GM19468 (cell line): Measurements from ENCODE around the gene FRMD4A.
"Not testable (repeated sequence)": the region's sequence is repeated elsewhere in the genome, so short reads cannot be mapped to it uniquely, and the experiment has no call there.

Source experiments
- ATAC-seq: cut with Tn5 transposase; IDR thresholded peaks from one replicate; pipeline ENCODE4 v1.9.1; 2021; ENCODE audit warnings: mild to moderate bottlenecking, moderate library complexity, moderate number of reproducible peaks; ENCODE audit not compliant: unreplicated experiment; ENCODE audit errors: extremely low read depth

Gene FRMD4A

DNA sequence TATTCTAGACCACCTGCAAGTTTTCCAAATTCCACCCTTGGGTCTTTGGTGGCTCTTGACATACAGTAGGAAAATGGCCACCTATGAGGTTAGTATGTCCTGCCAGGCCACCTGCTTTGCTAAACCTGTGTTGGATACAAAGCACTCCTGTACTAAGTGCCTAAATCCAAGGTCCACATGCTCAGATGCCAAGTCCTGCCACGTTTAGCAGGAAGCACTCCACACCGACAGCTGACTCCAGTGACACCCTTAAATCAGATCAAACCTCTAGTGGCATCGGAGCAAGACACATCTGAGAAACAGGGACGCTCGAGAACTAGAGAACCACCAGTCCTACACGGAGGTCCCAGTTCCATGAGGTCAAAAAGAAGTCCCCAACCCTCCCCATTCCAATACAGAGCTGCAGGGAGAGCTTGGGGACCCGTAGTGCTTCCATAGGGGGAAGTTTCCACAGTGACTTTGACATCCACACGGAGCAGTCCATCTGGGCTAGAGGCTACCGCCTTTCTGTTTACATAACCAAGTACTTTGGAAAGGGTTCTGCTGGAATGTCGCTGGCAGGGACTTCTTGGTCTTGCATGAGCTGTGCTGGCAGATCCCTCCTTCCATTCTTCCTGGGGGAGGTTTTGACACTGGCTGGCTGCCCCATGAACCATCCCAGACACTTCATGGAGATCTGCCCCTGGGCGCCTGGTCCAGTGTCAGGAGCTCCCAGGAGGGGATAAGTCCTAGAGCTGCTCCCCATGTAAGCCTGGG is 453.4 kb downstream of the FRMD4A start:
- ATAC-seq, result no peak

DNA sequence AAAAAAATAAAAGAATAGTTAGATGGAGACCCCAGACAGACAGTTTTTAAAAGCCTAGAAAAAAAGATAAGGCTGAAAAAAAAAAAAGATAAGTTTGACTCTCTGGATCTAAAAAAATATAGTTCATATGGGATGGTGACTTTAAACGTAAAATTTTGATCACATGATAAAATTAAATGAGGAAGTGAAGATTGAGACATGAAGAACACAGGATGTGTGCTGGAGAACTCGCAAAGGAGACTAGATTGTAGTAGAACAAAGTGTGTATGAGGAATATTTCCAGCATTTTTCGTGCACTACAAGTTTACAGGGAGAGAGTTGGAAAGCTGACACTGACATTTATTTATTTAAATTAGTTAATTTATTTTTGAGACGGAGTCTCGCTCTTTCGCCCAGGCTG is 457.5 kb downstream of the FRMD4A start:
- no peak for ATAC-seq

DNA sequence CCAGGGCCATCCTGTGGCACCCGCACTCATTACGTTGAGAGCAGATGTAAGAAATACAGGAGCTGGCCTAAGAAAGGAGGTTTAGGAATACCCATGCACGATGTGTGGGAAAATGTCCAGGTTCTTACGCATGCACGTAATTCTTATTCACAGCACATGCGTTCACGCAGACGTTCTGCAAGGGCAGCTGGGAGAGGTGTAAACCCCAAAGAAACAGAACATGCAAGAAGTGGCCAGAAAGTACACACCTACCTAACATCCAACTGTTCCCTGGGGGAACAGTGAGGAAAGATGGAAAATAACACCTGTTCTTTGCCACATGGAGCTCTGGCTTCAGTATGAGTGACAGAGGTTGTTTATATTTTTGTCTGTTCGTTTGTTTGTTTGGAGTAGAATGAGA is 458.3 kb downstream of the FRMD4A start:
- no peak for ATAC-seq

DNA sequence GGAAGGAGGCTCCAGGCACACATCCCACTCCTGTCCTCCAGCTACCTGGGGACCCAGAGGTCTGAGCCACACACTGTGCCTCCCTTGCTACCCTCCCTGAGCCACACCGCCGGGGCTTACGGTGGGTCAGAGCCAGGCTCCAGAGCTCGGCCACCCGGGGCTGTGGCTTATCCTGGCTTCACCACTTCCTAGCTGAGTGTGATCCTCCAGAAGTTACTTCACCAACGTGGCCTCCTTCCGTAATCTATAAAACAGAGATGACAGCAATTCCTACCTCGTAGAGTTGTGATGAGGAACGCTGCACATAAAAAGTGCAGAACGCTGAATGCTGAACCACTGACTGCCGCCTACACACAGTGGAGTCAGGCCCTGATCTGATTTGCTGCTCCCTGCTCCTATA is 458.9 kb downstream of the FRMD4A start:
- ATAC-seq, result no peak

DNA sequence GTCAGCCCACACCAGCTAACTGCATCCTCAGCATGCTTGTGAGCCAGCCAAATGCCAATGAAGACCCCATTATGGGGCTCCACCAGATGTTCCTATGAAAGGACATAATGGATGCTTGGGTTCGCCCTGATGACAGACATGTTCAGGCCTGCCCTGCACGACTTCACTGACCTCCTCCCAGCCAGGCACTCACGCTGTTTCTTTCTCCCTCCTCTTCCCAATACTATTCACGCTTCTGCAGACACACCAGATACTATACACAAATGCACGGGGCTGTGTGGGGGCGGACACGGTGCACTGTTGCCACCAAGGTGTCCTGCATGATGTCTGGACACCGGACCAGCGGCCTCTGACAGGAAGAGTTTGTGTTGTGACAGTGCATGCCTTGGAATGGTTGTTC is 459.7 kb downstream of the FRMD4A start:
- no peak for ATAC-seq

DNA sequence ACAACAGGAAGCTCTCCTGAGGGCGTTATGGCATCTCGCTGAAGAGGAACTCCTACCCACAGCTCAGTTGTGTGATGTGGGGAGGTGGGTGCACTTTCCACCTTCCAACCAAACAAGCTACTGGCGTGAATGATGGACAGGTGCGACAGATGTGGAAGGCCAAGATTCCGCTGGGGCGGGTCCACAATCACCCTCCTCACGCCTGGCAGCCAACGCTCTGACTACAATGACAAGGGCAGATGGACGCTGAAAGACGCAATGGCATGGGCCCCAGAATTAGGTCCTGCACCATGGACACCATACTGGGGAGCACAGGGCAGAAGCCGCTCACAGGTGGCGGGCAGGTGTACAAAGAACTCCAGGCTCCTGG is 461.4 kb downstream of the FRMD4A start:
- ATAC-seq, result no peak

DNA sequence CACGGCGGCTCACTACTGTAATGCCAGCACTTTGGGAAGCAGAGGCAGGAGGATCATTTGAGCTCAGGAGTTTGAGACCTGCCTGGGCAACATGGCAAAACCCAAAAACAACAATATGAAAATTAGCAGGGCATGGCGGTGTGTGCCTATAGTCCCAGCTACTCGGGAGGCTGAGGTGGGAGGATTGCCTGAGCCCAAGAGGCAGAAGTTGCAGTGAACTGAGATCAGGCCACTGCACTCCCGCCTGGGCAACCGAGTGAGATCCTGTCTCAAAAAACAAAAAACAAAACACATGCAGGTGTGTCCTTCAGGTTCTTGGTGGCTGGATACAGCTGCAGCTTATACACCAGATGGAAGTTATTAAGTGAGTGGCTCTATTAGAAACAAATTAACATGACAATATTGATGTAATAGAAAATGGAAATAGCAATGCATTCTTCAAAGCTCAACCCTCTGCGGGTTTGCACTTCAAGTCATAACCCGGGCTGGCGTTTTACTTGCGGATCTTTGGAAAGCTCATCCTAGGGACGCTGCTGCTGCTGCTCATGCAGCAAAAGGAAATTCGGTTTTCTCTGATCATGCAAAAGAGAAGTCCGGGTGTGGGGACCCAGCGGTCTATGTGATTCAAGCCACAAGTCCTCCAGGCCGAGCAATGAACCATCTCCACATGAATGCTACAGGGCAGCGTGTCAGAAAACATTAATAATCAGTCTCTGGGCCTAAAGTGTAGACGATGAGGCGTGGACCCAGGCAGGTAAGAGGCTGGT is 462.0 kb downstream of the FRMD4A start:
- ATAC-seq, result no peak

DNA sequence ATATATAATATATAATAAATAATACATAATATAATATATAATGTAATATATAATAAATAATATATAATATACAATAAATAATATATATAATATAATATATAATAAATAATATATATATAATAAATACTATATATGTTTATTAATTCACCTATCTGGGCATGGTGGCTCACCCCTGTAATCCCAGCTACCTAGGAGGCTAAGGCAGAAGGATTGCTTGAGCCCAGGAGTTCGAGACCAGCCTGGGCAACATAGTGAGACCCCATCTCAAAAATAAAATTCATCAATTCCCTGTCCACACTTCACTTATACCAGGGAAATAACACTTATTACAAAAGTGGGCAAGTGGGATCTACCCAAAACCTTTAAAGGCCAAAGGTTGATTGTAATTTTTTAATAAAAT is 462.9 kb downstream of the FRMD4A start:
- ATAC-seq, result no peak

DNA sequence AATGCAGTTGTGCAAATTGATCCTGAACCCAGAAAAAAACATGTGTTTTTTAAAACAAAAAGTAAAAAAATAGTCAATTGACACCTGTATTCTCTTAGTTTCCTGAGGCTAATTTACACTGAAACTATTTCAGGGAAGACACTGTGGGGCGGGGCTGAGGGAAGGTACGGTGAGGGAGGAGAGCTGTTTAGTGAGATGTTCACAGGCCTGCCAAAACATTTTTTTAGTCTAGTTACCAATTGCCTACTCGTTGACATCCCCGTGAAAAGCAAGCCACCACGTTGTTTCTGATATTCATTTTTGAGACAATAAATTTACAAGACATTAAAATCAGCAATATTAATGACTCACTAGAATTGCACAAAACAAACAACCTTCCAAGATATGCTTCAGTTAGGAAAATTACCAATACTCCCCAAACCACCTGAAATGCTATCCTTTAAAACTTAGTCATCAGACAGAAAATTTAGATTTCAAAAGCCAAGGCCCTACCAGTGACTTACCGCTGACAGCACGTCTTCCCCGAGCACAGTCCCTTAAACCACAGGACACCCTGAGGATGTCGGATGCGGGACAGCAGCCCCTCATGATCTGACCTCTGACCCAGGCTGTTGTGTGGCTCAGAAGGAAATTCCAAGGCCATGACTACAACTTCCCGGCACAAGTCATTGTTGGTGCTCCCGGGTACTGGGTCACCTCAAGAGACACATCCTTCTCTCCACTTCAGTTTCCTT is 464.8 kb downstream of the FRMD4A start:
- ATAC-seq, result no peak

DNA sequence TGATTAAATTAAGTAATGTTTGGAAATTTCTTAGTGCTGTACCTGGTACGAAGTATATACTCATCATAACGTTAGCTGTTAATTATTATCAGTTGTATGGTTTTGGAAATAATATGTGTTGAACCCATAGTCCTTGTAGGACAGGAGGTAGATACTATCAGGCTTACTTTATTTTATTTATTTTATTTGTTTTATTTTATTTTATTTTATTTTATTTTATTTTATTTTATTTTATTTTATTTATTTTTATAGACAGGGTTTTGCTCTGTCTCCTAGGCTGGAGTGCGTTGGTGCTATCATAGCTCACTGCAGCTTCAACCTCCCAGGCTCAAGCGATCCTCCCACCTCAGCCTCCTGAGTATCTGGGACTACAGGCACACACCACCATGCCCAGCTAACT is 465.5 kb downstream of the FRMD4A start:
- not testable (repeated sequence) for ATAC-seq

DNA sequence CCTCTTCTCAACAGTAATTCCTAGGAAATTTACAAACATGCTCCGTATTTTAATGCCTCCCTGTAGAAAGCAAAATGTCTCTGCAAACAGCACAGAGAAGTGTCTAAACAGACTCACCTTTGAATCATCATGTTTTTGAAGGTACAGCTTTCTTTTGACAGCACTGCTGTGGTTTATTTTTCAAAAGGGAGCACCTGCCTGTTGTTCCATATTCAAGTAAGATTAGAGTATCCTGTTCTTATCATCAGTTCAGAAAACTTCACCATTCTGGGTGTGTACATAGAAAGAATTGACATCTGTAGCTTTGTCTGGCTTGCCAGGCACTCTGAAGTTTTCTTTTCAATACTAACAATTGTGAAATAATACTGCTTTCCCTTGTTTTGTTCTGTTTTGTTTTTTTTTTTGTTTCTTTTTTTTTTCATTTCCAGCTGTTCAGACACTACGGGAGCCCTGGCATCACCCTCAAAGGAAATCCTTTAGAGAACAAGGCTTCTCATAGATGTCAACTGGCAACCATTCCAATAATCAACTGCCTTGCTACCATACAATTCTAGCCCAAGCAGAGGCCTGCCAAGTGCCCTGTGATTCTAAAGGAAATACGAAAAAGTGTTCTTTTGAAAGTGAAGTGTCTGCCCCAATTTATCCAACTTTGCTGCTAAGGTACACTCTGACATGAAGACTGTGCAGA is 468.0 kb downstream of the FRMD4A start:
- ATAC-seq, result no peak

DNA sequence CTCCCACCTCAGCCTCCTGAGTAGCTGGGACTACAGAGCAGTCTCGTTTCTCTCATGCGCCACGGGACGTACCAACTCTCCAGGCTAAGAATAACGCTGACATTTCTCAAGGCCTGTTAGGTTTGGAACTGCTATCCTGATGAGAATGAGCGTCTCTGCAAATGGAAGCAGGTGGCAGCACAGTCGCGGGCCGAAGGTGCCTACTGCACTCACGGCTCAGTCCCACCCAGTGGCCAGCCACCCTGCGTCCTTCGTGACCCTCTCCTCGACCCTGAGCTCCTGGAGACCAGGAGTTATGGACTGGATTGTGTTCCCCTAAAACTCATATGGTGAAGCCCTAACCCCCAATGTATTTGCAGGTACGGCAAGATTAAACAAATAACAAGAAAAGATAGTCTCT is 469.8 kb downstream of the FRMD4A start:
- no peak for ATAC-seq

DNA sequence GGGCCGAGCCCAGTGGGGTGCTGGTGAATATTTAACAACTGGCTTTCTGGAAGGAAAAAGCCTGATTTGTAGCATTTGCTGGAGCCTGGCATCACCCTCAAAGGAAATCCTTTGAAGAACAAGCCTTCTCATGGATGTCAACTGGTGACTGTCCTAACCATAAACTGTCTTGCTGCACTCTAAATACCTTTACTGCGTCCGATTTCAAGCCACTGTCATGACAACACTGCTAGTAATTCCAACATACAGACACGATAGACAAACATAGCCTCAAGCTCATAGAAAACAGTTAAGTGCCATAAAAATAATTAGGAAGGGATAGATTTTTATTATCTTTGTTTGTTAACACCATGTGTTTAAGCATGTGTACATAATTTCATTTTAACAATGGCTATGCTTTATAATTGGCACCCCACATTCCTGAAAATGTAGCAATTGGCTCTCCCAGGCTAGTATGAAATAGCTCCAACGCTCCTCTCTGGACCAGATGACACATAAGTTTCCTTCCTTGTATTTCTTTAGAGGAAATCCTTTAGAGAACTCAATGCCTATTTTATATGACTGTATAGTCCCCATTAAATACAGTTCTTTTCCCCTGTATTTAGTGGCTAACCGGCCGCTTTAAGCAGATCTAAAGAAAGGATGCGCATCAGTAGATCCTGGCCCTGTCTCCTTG is 470.6 kb downstream of the FRMD4A start:
- no peak for ATAC-seq

DNA sequence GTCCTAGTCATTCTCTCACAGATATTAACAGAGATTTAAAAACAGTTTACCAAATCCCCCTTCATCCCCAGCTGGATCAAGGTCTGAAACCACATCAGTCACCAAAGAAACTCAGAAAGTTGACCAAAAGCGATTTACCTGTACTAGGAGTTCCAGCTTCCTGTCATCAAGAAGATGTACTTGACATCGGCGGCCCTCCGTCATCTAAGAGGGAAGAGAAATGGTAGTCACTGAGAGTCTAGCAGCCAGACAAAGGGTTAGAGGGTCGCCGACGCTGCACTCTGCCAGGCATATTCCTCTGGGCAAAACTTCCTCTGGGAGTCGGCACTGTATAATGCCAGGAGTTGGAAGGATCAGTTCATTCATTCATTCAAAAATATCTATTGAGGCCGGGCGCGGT is 472.0 kb downstream of the FRMD4A start:
- no peak for ATAC-seq

DNA sequence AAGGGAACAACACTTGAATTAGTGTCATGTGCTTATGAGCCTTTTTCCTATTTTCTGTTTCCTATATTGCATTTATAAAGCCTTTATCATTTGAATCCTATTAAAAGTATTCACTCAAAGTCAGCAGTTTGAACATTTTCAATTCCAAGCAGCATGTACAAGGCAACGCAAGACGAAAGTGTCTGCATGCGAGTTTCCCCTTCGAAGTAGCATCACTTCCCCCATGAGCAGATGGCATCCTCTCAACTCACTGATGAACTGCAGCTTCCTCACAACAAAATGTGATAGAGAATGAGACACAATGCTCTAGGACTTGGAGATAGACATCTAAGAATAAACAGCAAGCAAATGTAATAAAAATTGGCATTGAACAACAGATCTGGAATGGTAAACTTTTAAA is 473.3 kb downstream of the FRMD4A start:
- ATAC-seq, result no peak

DNA sequence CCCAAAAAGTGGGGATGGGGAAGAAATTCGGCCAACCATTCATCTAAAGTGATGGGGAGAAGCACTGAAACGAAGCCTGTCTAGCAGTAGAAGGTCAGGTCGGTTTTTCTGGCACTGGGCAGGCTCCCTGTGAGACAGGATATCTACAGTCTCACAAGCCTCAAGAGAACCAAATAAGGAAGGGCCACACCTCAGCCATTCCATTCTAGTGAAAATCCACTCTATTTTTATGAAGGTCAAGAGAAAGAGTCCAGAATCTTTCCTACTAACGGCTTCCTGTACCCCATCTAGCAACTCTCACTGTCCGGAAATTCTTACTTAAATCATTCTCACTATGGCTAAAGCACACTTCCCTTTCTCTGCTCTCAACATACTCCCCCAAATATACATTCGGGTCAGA is 476.9 kb downstream of the FRMD4A start:
- ATAC-seq, result no peak

DNA sequence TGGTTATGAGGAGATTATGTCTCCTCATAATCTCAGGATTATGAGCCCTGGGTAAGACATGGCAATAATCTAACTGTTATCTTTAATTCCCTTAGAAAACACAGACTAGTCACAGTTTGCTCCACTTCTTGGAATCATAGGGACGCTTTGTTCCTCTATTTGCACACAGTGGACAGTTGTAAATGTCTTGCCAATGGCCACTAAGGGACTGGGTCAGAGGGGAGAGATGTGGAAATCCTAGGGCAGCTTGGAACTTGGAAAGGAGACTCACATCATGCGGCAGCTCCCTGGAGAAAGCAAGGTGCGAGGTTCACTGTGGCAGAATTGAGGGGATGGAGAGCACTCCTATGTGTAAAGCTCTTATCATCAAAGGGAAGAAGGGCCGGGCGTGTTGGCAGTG is 477.9 kb downstream of the FRMD4A start:
- ATAC-seq, result no peak

DNA sequence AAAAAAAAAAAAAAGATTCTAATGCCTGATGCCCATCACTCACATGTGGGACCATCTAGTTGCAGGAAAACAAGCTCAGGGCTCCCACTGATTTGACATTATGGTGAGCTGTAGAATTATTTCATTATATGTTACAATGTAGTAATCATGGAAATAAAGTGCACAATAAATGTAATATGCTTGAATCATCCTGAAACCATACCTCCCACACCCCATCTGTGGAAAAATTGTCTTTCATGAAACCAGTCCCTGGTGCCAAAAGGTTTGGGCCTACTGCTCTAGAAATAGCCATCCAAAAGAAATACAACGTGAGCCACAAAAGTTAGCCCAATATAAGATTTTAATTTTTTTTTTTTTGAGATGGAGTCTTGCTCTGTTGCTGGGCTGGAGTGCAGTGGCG is 478.8 kb downstream of the FRMD4A start:
- no peak for ATAC-seq

DNA sequence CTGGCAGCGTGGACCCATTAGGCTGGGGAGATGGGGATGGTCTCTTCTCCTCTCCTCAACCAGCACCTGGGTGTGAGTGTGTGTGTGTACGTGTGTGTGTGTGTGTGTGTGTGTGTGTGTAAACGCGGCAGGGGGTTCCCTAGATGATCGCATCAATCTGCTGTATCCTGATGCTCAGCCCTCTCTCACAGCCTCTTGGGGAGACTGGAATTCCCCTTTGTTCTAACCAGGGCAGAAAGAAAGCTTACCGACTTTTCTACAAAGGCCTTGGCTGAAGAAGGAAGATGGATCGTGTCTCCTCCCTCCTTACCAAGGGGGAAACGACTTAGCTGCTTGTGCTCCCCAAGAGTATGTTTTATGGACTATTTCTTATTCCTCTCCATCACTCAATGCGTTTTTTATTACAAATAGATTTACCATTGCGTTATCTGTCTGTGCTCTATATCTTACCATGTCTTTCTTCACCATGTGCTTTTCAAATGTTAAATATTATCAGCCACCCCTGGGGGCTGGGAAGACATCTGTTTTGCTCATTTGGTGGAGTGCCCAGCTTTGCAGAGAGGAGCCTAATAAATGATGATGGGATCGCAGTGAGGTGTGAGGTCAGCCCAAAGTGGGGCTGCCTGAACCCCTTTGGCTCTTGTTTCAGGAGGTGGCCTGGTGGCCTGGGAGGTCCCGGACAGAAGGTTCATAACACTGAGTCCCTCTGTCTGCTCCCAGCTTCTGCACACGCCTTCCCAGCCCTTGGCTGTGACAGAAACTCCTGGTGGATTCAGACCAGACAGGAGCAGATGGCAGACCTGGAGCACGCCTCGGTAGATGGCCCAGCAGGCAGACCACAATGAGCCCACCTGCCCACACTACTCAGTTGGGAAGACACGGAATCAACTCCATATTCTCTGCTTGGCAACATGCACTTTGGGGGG is 481.9 kb downstream of the FRMD4A start:
- ATAC-seq, result no peak
